GF-D8 (cell line): Measurements from ENCODE around the gene TEDDM1.

Experiments used
- DNase-seq: peaks from one replicate; lab custom pipeline; 2025; lab: John Stamatoyannopoulos, UW

Gene TEDDM1

DNA sequence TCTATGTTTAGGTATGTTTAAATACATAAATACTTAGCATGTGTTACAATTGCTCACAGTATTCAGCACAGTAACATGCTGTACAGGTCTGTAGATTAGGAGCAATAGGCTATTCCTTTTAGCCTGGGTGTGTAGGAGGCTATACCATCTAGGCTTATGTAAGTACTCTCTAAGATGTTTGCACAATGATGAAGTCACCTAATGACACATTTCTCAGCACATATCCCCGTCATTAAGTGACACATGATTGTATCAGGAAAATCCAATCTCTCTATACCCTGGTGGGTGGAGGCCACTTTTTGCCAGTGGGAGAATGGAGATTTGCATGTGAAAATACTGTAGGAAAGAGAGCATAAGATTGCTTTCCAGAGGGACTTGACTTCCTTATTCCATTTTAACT lies 5.5 kb upstream of the TEDDM1 start:
- no peak for DNase-seq

DNA sequence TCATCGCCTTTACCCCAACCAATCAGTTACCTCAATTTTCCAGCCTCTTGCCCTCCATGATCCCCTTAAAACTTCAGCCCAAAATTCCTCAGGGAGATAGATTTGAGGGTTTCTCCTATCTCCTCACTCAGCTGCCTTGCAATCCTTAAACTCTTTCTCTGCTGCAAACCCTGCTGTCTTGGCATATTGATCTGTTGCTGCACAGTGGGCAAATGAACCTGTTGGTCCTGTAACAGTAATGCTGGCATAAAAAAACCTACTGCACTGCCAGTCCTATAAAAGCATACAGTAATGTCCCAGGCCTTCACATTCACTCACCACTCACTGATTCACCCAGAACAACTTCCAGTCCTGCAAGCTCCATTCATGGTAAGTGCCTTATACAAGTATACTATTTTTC lies 5.1 kb upstream of the TEDDM1 start:
- no peak for DNase-seq

- DNase-seq = no peak
These were observed 4.3 kb upstream of the TEDDM1 start for GRCh38 chr1:182404781-182405180.

GRCh38 chr1:182397653-182398393 lies 2.6 kb downstream of the TEDDM1 start:
- peak; percentile 71 for DNase-seq

DNA sequence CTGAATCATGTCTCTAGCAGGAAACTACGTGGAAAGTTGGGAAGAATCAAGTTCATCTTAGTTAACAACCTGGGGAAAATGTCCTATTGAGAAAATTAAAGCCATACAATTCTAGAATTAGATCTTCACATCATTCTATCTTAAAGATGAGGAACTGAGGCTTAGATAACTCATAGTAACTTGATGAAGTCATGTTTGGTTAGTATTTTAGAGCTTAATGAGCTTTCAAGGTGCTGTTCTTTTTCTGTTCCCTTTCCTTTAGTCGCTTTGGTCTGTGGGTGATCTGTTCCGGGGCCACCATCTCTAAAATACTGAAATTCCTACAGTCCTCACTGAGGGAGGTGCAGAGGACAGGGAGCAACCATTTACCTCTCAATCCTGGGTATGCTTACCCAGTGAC lies 4.6 kb downstream of the TEDDM1 start:
- DNase-seq = no peak

DNA sequence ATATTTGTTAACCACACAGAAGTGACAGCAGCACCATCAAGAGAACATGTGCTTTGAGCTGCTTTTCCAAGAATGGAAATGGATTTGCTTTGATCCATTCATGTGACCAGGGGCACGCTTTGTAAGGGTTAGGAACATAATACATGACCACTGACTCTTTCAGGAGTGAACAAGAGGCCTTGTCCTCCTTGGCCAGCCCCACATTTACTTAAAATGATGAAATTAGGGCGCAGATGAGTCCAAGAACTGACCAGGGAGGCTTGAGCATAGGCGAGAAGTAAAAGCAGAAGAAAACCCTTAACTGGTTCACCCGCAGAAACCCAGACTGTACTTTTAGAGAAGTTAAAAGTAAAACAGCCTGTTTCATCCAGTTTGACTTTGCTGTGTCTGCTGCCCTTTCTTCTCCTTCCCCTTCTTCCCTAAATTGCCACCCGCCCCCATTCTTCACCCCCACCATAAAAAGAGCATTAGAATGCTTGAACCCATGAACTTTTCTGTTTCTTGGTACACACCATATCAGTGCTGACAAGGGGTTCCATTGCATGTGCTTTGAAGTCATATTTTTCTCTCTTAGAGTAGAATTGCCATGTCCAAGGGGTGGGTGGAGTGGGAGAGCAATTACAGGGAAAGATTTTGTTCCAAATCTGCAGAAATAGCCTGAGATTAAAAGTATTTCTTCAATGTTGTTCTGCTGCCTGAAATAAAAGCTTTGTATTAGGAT lies 6.3 kb downstream of the TEDDM1 start:
- peak; percentile 68 for DNase-seq

GRCh38 chr1:182392050-182393028 lies 8.1 kb downstream of the TEDDM1 start:
- DNase-seq = peak; percentile 58

- peak; percentile 72 for DNase-seq
These were observed 9.0 kb downstream of the TEDDM1 start, which contains the start of gene GLUL for GRCh38 chr1:182391362-182392049. Gene GLUL (minus strand): TSS chr1:182391790. CDS start chr1:182388737, 3,053 bp downstream.

- no peak for DNase-seq
These were observed 9.5 kb downstream of the TEDDM1 start for GRCh38 chr1:182391028-182391361.

DNA sequence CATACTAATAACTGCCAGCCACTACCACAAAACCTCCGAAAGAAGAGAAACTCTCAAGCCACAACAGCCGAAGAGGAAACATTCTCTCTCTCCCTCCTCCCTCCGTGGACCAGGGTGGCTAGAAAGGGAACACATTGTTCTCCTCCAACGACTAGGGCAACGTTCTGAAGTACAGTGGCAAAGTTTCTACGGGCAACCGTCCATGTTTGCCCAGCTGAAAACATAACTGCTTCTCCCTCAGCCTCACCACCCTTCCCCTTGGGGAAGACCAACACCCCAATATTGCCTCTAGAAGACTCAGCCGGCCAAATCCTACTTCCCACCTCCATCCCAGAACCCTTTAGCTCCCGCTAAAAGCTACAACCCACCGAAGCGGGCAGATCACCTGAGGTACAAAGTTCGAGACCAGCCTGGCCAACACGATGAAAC lies 10.8 kb downstream of the TEDDM1 start:
- peak; percentile 24 for DNase-seq

DNA sequence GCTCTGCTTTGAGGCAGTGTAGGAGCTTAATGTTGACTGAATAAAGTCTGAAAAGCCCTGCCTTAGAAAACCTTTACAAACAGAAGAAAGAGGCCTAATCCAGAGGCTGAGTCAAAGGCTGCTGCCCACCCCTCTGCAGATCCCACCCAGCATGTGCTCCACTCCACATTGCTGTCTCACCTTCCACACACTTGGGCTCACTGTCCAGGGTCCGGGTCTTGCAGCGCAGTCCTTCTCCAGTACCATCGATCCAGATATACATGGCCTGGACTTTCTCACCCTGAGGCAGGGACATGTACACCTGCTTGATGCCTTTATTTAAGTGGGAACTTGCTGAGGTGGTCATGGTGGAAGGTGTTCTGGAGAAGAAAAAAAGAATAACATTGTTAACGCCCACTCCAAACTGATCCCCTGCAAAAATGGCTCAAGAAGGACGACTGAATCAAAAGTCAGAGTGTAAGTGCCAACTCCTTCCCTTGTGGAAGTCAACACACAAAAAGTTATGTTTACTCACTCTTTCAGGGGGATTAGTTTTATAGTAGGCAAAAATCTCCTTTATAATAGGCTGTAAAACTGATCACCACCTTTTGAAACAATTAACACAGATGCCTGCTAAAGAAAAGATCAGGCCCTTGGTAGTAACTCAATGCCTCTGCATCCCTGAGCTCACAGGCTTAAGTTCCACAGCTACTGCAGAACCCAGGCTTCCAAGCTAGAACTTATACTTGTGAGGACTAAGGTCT lies 11.9 kb downstream of the TEDDM1 start:
- no peak for DNase-seq

- DNase-seq = no peak
These were observed 12.9 kb downstream of the TEDDM1 start for GRCh38 chr1:182387566-182387965.

GRCh38 chr1:182386980-182387379 lies 13.5 kb downstream of the TEDDM1 start:
- no peak for DNase-seq

DNA sequence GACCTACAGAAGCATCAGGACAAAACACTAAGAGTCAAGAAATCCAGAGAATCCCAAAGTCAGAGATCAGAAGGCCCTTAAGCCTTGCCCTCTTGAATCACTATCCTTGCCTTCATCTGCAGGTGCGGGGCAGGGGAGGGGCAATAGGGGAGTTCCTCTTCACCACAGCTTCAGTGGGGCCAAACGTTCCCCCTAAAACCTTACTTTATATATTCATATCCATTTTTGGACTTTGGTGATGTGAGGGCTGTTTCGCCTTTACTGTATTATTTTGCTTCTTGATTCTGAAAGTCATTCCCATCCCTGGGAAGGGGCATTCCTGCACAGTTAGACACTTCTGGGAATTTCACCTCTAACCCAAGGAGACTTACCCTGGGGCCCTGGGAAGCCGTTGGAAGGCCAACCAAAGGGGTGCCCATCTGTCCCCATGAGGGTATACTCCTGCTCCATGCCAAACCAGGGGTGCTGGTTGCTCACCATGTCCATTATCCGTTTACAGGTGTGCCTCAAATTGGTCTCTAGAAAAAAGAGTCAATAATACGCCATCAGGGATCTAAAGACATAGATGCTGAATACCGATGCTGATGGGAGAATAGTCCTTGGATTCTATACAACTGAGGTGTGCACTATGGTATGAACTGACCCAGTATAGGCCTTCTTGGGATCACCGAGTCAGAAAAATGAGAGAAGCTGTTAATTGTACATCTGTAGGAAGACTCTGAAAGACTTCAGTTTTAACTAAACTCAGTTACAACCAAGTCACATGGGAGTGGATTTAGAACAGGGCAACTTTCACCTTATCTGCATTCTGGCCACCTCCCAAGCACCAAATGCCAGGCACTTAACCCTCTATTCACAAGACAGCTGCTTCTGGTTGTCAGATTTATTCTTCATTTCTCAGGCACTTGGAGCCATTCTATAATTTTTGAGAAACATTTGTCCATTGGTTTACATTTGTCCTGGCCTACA lies 14.3 kb downstream of the TEDDM1 start:
- DNase-seq = no peak

GRCh38 chr1:182384387-182384960 lies 16.0 kb downstream of the TEDDM1 start:
- DNase-seq = no peak

DNA sequence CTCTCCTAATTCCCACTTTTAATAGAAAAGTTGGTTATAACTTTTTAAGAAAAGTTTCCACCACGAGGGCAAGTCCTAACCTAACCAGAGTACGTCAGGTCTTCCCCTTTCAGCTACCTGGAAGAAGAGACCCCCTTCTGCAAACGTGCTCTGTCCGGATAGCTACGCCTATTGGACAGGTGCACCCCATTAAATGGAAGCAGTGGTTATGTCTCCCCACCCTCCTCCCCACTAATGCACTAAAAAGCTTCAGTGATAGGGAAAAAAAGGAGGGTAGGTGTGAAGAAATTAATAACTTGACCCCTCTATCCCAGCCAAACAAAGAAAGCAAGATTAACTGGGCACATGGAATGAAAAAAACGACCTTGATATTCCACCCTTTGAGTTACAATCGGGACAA lies 16.5 kb downstream of the TEDDM1 start:
- DNase-seq = no peak

DNA sequence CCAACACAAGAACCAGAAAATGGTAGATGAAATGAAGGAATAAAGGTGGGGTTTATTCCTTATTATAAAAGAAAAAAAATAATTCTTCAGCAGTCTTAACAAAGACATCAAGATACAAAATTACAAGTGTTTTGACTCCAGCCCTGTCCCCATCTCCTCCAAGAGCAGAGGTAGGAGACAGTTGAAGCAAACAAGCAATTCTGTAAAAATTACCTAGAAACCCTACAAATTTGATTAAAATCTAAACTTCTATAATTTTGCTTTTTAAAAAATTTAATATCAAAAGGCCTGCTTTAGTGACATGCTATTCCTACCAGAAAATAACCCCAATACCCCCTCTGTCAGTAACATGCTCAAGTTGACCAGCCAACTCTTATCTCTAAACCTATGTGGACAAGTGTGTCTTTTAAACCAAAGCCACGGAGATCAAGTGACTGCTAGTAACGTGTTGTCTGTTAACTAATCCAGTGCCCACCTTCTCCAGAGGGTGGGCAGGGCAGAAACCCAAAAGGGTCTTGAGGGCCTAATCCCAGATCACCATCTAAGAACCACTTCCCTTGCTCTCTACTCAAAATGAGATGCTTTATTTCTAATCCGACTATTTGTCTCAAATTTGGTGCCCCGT lies 17.3 kb downstream of the TEDDM1 start:
- DNase-seq = no peak

- DNase-seq = no peak
These were observed 18.3 kb downstream of the TEDDM1 start for GRCh38 chr1:182381962-182382819.
